Uterus (tissue), 4 donors: ENCODE data around the gene ZNF566. TPM values are rescaled to one million over a fixed set of nuclear protein-coding genes. Genes with fewer than 3 reads are reported as not detected.

Source experiments
- DNase-seq, 2 donors: peaks; one replicate each; pipeline ENCODE4 v3.0.0-alpha.2; 2019 to 2020
- H3K27ac ChIP-seq, 2 donors: fragments of 200-600 bp; sonication (generic); 1 replicate in 1 of 2; 2 replicates in 1 of 2; pipeline ENCODE4 v1.5.1; 2016 to 2018
- H3K27me3 ChIP-seq, 2 donors: fragments of 200-600 bp; sonication (generic); one replicate each; pipeline ENCODE4 v1.5.1; 2018 to 2019; ENCODE audit warnings: control low read depth in 1 of 2
- H3K36me3 ChIP-seq, 2 donors: fragments of 200-600 bp; sonication (generic); one replicate each; pipeline ENCODE4 v1.5.1; 2019; ENCODE audit warnings: control low read depth in 1 of 2
- H3K4me1 ChIP-seq, 2 donors: fragments of 200-600 bp; sonication (generic); one replicate each; pipeline ENCODE4 v1.5.1; 2018 to 2019; ENCODE audit warnings: control low read depth in 1 of 2
- H3K4me3 ChIP-seq, 2 donors: fragments of 200-600 bp; sonication (generic); 1 replicate in 1 of 2; 2 replicates in 1 of 2; pipeline ENCODE4 v1.5.1; 2018 to 2019; ENCODE audit warnings: mild to moderate bottlenecking in 1 of 2
- H3K9me3 ChIP-seq, 2 donors: fragments of 200-600 bp; sonication (generic); one replicate each; pipeline ENCODE4 v1.5.1; 2019; ENCODE audit warnings: control low read depth in 1 of 2
- POLR2A ChIP-seq, 2 donors: fragments of 450-650 bp; IDR thresholded peaks; one replicate each; pipeline ENCODE4 v1.6.1; 2016; ENCODE audit warnings: antibody characterized with exemption in 2 of 2, mild to moderate bottlenecking in 1 of 2, moderate library complexity in 1 of 2
- intact Hi-C: fragments of 100-400 bp; cut with DNase I; formaldehyde crosslinking; loops from one replicate; pipeline ENCODE4 v1.15.1; 2023; ENCODE audit warnings: low total_unique reads
- total RNA-seq, 4 donors: library from RNA; depleted of rRNA in 3 of 4; stranded (reverse); fragments of >200 nt in 3 of 4; gene quantifications; one replicate each; pipeline versions ENCODE4 v1.1.0 to v1.2.4, GENCODE V29; 2014 to 2023
- TF ChIP-seq, protein P1 (sequence below), 4 experiments: fragments of 200-600 bp in 2 of 4; fragments of 450-650 bp in 2 of 4; sonication (generic) in 2 of 4; IDR thresholded peaks; one replicate each; pipeline ENCODE4 v1.5.1; 2016 to 2019; ENCODE audit warnings: antibody characterized with exemption in 4 of 4, mild to moderate bottlenecking in 2 of 4, moderate library complexity in 1 of 4
- donor health status: DM: yes; HTN: yes; CAD: no.

ZNF566 gene
- total RNA-seq, 4 donors from 2014 or later: 10.3 to 42.4 (median 19.4) TPM

DNA sequence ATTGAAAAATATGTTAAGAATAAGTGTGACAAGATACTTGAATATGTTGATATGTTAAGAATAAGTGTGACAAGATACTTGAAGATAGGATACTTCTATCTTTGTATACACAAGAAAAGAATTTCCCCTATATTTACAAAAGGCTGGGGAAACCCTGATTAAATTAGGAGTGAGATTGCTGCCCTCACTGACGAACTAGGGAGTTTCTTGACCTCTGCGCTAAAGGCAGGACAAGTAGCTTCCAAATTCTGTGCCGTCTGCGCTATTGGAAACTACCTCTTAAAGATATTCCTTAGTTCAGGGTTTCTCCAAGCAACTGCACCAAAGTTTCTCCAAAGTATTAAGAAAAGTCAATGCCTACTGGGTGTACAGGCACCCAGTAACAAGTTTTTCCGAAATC, 38.0 kb upstream of the ZNF566 start:
- Histone ChIP-seq H3K27me3 (no peaks in the 10 kb centered on the region), H3K36me3 (no peaks in the 10 kb centered on the region), H3K27ac (peak overlapping the region; percentile 96 to 97), H3K4me3 (peak overlapping the region; percentile 76 to 90), H3K4me1 (no peaks in the 10 kb centered on the region), H3K9me3 (peaks cover 0 to 22% of the 10 kb centered on the region in 2 donors)
- intact Hi-C loops: no loop called here
- no peak for DNase-seq
- no peak for TF ChIP-seq POLR2A (IDR thresholded peaks at IDR 0.05)
- TF ChIP-seq, protein P1, sequence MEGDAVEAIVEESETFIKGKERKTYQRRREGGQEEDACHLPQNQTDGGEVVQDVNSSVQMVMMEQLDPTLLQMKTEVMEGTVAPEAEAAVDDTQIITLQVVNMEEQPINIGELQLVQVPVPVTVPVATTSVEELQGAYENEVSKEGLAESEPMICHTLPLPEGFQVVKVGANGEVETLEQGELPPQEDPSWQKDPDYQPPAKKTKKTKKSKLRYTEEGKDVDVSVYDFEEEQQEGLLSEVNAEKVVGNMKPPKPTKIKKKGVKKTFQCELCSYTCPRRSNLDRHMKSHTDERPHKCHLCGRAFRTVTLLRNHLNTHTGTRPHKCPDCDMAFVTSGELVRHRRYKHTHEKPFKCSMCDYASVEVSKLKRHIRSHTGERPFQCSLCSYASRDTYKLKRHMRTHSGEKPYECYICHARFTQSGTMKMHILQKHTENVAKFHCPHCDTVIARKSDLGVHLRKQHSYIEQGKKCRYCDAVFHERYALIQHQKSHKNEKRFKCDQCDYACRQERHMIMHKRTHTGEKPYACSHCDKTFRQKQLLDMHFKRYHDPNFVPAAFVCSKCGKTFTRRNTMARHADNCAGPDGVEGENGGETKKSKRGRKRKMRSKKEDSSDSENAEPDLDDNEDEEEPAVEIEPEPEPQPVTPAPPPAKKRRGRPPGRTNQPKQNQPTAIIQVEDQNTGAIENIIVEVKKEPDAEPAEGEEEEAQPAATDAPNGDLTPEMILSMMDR (IDR thresholded peaks at IDR 0.05): no peak

DNA sequence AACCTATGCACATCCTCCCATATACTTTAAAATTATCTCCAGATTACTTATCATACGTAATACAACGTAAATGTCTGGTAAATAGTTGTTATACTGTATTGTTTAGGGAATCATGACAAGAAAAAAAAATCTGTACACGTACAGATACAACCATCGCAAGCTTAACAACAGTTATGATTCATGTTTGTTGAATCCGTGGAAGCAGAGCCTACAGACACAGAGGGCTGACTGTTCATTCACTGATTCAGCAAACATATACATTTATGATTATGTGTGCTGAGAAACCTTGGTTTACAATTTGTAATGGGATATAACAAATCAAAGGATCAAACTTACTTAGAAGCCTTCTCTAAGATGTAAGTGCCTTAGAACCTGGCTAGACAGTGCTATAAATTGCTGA, 37.2 kb upstream of the ZNF566 start:
- TF ChIP-seq, protein P1 (IDR thresholded peaks at IDR 0.05): no peak
- TF ChIP-seq POLR2A (IDR thresholded peaks at IDR 0.05): no peak
- H3K4me3 ChIP-seq: no peak overlapping the region
- DNase-seq: no peak
- no peaks in the 10 kb centered on the region for H3K27me3 ChIP-seq
- intact Hi-C loops: no loop called here
- H3K36me3 ChIP-seq: no peaks in the 10 kb centered on the region
- peaks cover 0 to 30% of the 10 kb centered on the region in 2 donors for H3K9me3 ChIP-seq
- H3K4me1 ChIP-seq: no peaks in the 10 kb centered on the region
- H3K27ac ChIP-seq: no peak overlapping the region

DNA sequence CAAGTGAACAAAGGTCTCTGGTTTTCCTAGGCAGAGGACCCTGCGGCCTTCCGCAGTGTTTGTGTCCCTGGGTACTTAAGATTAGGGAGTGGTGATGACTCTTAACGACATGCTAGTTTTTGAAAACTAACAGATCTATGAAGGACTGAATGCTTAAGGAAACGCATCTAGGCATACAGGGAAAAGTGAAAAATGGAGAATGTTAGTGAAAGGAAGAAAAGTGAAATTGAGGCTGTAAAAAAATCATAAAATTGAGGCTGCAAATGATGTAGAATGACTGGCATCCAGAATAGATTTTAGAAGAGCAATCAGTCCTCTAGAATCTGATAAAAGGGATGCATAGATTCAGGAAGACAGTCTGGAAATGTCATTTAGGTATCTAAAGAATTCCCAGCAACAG, 35.3 kb upstream of the ZNF566 start:
- no peaks in the 10 kb centered on the region for H3K4me1 ChIP-seq
- peaks cover 0 to 49% of the 10 kb centered on the region in 2 donors for H3K9me3 ChIP-seq
- TF ChIP-seq POLR2A (IDR thresholded peaks at IDR 0.05): no peak
- TF ChIP-seq, protein P1 (IDR thresholded peaks at IDR 0.05): no peak
- no peaks in the 10 kb centered on the region for H3K27me3 ChIP-seq
- no peak for DNase-seq
- no peak overlapping the region for H3K27ac ChIP-seq
- intact Hi-C loops: no loop called here
- no peaks in the 10 kb centered on the region for H3K36me3 ChIP-seq
- H3K4me3 ChIP-seq: no peak overlapping the region

DNA sequence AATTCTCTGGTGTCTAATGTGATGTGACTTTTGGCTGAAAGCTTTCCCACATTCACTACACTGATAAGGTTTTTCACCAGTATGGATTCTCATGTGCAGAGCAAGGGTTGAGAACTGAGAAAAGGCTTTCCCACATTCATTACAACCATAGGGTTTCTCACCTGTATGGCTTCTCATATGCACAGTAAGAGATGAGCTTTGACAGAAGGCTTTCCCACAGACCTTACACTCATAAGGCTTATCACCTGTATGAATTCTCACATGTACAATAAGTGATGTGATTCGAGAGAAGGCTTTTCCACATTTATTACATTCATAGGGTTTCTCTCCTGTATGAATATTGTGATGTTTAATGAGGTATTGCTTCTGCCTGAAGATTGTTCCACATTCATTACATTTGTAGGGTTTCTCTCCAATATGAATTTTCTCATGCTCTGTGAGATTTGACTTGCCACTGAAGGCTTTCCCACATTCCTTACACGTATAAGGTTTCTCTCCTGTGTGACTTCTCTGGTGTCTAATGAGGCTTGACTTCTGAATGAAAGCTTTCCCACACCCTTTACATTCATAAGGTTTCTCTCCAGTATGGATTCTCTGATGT, 24.8 kb upstream of the ZNF566 start:
- Histone ChIP-seq H3K9me3 (peaks cover 5 to 98% of the 10 kb centered on the region in 2 donors), H3K27ac (no peak overlapping the region), H3K36me3 (peaks cover 1 to 12% of the 10 kb centered on the region in 2 donors), H3K27me3 (no peaks in the 10 kb centered on the region), H3K4me1 (no peaks in the 10 kb centered on the region), H3K4me3 (no peak overlapping the region)
- intact Hi-C loops: no loop called here
- no peak for TF ChIP-seq POLR2A (IDR thresholded peaks at IDR 0.05)
- TF ChIP-seq, protein P1 (IDR thresholded peaks at IDR 0.05): no peak
- DNase-seq: no peak

DNA sequence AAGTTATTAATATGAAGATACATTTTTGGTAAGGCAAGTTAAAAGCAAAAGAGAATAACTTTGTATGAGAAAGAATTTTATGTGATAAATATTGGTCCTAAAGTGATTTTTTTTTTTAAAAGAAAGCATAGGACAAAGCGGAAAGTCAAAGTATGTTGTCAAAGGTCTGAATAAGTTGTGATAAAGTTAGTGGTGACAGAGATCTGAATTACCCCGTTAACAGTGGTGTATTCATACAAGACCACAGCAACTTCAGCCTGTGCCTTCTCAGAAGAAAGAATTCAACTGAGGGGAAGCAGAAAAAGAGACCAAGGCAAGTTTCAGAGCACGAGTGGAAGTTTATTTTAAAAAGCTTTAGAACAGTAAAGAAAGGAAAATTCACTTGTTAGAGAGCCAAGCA, 19.0 kb upstream of the ZNF566 start:
- Histone ChIP-seq H3K4me1 (no peaks in the 10 kb centered on the region), H3K4me3 (no peak overlapping the region), H3K36me3 (no peaks in the 10 kb centered on the region), H3K27ac (no peak overlapping the region), H3K27me3 (no peaks in the 10 kb centered on the region), H3K9me3 (peaks cover 0 to 62% of the 10 kb centered on the region in 2 donors)
- DNase-seq: no peak
- intact Hi-C loops: no loop called here
- no peak for TF ChIP-seq POLR2A (IDR thresholded peaks at IDR 0.05)

DNA sequence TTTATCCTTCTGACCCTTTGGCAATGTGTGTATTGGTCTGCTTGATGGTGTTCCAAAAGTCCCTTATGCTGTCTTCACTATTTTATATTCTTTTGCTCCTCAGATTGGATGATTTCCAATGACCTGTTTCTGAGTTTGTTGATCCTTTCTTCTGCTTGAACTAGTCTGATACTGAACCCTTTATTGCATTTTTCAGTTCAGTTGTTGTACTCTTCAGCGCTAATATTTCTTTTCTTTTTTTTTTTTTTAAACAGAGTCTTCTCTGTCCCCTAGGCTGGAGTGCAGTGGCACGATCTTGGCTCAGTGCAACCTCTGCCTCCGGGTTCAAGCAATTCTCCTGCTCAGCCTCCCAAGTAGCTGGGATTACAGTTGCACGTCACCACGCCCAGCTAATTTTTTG, 12.6 kb upstream of the ZNF566 start:
- no peak overlapping the region for H3K4me3 ChIP-seq
- peaks cover 0 to 38% of the 10 kb centered on the region in 2 donors for H3K9me3 ChIP-seq
- DNase-seq: no peak
- H3K27ac ChIP-seq: no peak overlapping the region
- H3K27me3 ChIP-seq: no peaks in the 10 kb centered on the region
- intact Hi-C loops: no loop called here
- no peaks in the 10 kb centered on the region for H3K4me1 ChIP-seq
- no peaks in the 10 kb centered on the region for H3K36me3 ChIP-seq
- TF ChIP-seq, protein P1 (IDR thresholded peaks at IDR 0.05): no peak
- TF ChIP-seq POLR2A (IDR thresholded peaks at IDR 0.05): no peak
